Kidney (tissue), 14 donors: ENCODE measurements around the gene ADAM17. TPM values are rescaled to one million over a fixed set of nuclear protein-coding genes. Genes with fewer than 3 reads are reported as not detected.

Experiments used
- DNase-seq, 5 donors: peaks; one replicate each; pipeline ENCODE4 v3.0.0-alpha.2; 2013 to 2020
- FAIRE-seq: peaks from 2 replicates; lab custom pipeline; 2012; peaks lifted over from hg19 to GRCh38; lab: Jason Lieb, UNC
- H3K27ac ChIP-seq, 2 donors: one replicate each; pipeline ENCODE4 v1.7.0; 2013; ENCODE audit warnings: low read depth in 2 of 2, low read length in 2 of 2, inconsistent platforms in 1 of 2
- H3K27me3 ChIP-seq: one replicate; pipeline ENCODE4 v1.7.1; 2013; ENCODE audit warnings: low read length, inconsistent platforms; ENCODE audit not compliant: control insufficient read depth, insufficient read depth
- H3K36me3 ChIP-seq, 3 donors: one replicate each; pipeline versions ENCODE4 v1.7.0 to v1.7.1; 2013; ENCODE audit warnings: low read length in 3 of 3, control low read depth in 1 of 3, inconsistent platforms in 1 of 3; ENCODE audit not compliant: insufficient read depth in 3 of 3, control insufficient read depth in 2 of 3
- H3K4me1 ChIP-seq, 3 donors: one replicate each; pipeline versions ENCODE4 v1.7.0 to v1.7.1; 2013; ENCODE audit warnings: low read length in 3 of 3, inconsistent platforms in 1 of 3, low read depth in 1 of 3; ENCODE audit not compliant: control insufficient read depth in 2 of 3, insufficient read depth in 2 of 3
- H3K4me3 ChIP-seq, 3 donors: one replicate each; pipeline versions ENCODE4 v1.7.0 to v1.8.1; 2013; ENCODE audit warnings: low read length in 3 of 3, control low read depth in 1 of 3, inconsistent platforms in 1 of 3
- H3K9ac ChIP-seq, 3 donors: one replicate each; pipeline versions ENCODE4 v1.7.0 to v1.7.1; 2013; ENCODE audit warnings: low read length in 3 of 3, control low read depth in 1 of 3, inconsistent platforms in 1 of 3
- H3K9me3 ChIP-seq, 3 donors: one replicate each; pipeline versions ENCODE4 v1.7.0 to v1.7.1; 2013; ENCODE audit warnings: low read length in 3 of 3, control low read depth in 1 of 3, inconsistent platforms in 1 of 3; ENCODE audit not compliant: control insufficient read depth in 2 of 3, insufficient read depth in 1 of 3
- CTCF ChIP-seq: IDR thresholded peaks from 3 replicates; pipeline ENCODE4 v1.5.1; 2012; ENCODE audit warnings: mild to moderate bottlenecking, moderate library complexity, borderline replicate concordance; ENCODE audit not compliant: insufficient read depth; ENCODE audit errors: extremely low read depth
- intact Hi-C: fragments of 100-400 bp; cut with DNase I; formaldehyde crosslinking; loops from one replicate; pipeline ENCODE4 v1.11.1; 2022
- polyA plus RNA-seq: library from polyadenylated mRNA; stranded (reverse); fragments of 350-450 nt; fragmentation: Illumina TruSeq; extraction: RNeasy Lipid Tissue Mini Kit (QIAGEN cat#74804); gene quantifications from one replicate; pipeline ENCODE4 v1.2.3, GENCODE V29; 2014; ENCODE audit warnings: low read depth, low replicate concordance; ENCODE audit not compliant: insufficient read depth
- total RNA-seq: library from RNA; stranded (reverse); fragmentation: NEBNext Ultra II Directional; extraction: Animal tissue kit (Norgen Biotek cat#: 25700); gene quantifications from one replicate; pipeline ENCODE4 v1.2.1, GENCODE V29; 2021
- donor health status: control.
- donor health status: control.
- donor health status: control.
- donor health status: control.
- donor health status: control.
- donor health status: DM: yes; HTN: yes; CAD: no.
- donor health status: Normal renal cell carcinoma (clear cell type).

The ADAM17 gene
- total and polyA plus RNA-seq, 2 donors from 2014 or later = 6.5 to 29.9 TPM

GRCh38 chr2:9594366-9595054 is 38.9 kb upstream of the ADAM17 start:
- Histone ChIP-seq H3K4me1 (peaks cover 0 to 4% (median 0%) of the 10 kb centered on the region in 3 donors), H3K4me3 (no peak overlapping the region), H3K9ac (no peak overlapping the region), H3K36me3 (peaks cover 0 to 15% (median 4%) of the 10 kb centered on the region in 3 donors), H3K9me3 (peaks cover 2 to 12% (median 5%) of the 10 kb centered on the region in 3 donors), H3K27ac (no peak overlapping the region), H3K27me3 (no peaks in the 10 kb centered on the region)
- no peak for TF ChIP-seq CTCF
- DNase-seq (no peak), FAIRE-seq (peak; percentile 58)
- intact Hi-C loops = no loop called here

- H3K36me3 ChIP-seq = peaks cover 0 to 10% (median 1%) of the 10 kb centered on the region in 3 donors
- H3K27me3 ChIP-seq = no peaks in the 10 kb centered on the region
- H3K4me3 ChIP-seq = no peak overlapping the region
- H3K4me1 ChIP-seq = peaks cover 0 to 4% (median 0%) of the 10 kb centered on the region in 3 donors
- no peak for TF ChIP-seq CTCF
- intact Hi-C loops = no loop called here
- no peak overlapping the region for H3K27ac ChIP-seq
- FAIRE-seq (peak; percentile 23), DNase-seq (no peak)
- no peak overlapping the region for H3K9ac ChIP-seq
- peaks cover 0 to 6% (median 0%) of the 10 kb centered on the region in 3 donors for H3K9me3 ChIP-seq
Measured at GRCh38 chr2:9593925-9594324, 38.3 kb upstream of the ADAM17 start.

- Histone ChIP-seq H3K9me3 (no peaks in the 10 kb centered on the region), H3K4me3 (no peak overlapping the region), H3K9ac (no peak overlapping the region), H3K36me3 (peaks cover 3 to 5% (median 4%) of the 10 kb centered on the region in 3 donors), H3K27ac (no peak overlapping the region), H3K4me1 (peaks cover 0 to 4% (median 0%) of the 10 kb centered on the region in 3 donors), H3K27me3 (no peaks in the 10 kb centered on the region)
- DNase-seq = no peak
- FAIRE-seq = no peak
- no peak for TF ChIP-seq CTCF
- intact Hi-C loops = no loop called here
Measured at GRCh38 chr2:9592699-9593098, 37.1 kb upstream of the ADAM17 start.

GRCh38 chr2:9590641-9591040 is 35.0 kb upstream of the ADAM17 start:
- no peak overlapping the region for H3K4me3 ChIP-seq
- peaks cover 8 to 10% (median 10%) of the 10 kb centered on the region in 3 donors for H3K36me3 ChIP-seq
- no peaks in the 10 kb centered on the region for H3K27me3 ChIP-seq
- FAIRE-seq (no peak), DNase-seq (no peak)
- no peak overlapping the region for H3K9ac ChIP-seq
- intact Hi-C loops = no loop called here
- no peak for TF ChIP-seq CTCF
- H3K27ac ChIP-seq = no peak overlapping the region
- H3K4me1 ChIP-seq = peaks cover 0 to 4% (median 0%) of the 10 kb centered on the region in 3 donors
- H3K9me3 ChIP-seq = no peaks in the 10 kb centered on the region
